Lower leg skin (tissue), 4 donors: Measurements from ENCODE around the gene TSR3. TPM values are rescaled to one million over a fixed set of nuclear protein-coding genes. Genes with fewer than 3 reads are reported as not detected.

Experiments
- DNase-seq, 2 donors: peaks; one replicate each; pipeline ENCODE4 v3.0.0-alpha.2; 2019; ENCODE audit warnings: low spot score in 2 of 2
- H3K4me3 ChIP-seq: fragments of 200-600 bp; sonication (generic); 2 replicates; pipeline ENCODE4 v1.5.1; 2017; ENCODE audit warnings: mild to moderate bottlenecking, low read depth; ENCODE audit not compliant: poor library complexity, severe bottlenecking
- CTCF ChIP-seq, 3 donors: fragments of 450-650 bp; IDR thresholded peaks; one replicate each; pipeline ENCODE4 v1.5.1; 2016; ENCODE audit warnings: antibody characterized with exemption in 3 of 3, mild to moderate bottlenecking in 3 of 3, moderate library complexity in 2 of 3
- POLR2A ChIP-seq, 2 donors: fragments of 450-650 bp; IDR thresholded peaks; one replicate each; pipeline ENCODE4 v1.6.1; 2016 to 2017; ENCODE audit warnings: antibody characterized with exemption in 2 of 2, mild to moderate bottlenecking in 1 of 2, moderate library complexity in 1 of 2
- WGBS, 2 donors: methylation state at CpG; one replicate each; pipeline ENCODE4 v1.1.5; 2018; 5-methylcytosine and 5-hydroxymethylcytosine counted together
- intact Hi-C: fragments of 100-400 bp; cut with DNase I; formaldehyde crosslinking; loops from one replicate; pipeline ENCODE4 v1.15.0; 2023; ENCODE audit warnings: low total_unique reads
- total RNA-seq, 4 donors: library from RNA; depleted of rRNA; stranded (reverse); fragments of >200 nt; gene quantifications; one replicate each; pipeline ENCODE4 v1.1.0, GENCODE V29; 2016

Gene TSR3
- total RNA-seq, 4 donors from 2014 or later, result 76.8 to 106 (median 90.5) TPM

- DNase-seq, result no peak
- TF ChIP-seq CTCF (IDR thresholded peaks at IDR 0.05), result no peak
- TF ChIP-seq POLR2A (IDR thresholded peaks at IDR 0.05), result no peak
- 2 to 3% methylated on average over 14 of the region's 14 CpGs for WGBS, 2 donors
- intact Hi-C loops, result no loop called here
- peak overlapping the region; percentile 25 for H3K4me3 ChIP-seq
These were observed 40.9 kb downstream of the TSR3 start for GRCh38 chr16:1310832-1311200.

DNA sequence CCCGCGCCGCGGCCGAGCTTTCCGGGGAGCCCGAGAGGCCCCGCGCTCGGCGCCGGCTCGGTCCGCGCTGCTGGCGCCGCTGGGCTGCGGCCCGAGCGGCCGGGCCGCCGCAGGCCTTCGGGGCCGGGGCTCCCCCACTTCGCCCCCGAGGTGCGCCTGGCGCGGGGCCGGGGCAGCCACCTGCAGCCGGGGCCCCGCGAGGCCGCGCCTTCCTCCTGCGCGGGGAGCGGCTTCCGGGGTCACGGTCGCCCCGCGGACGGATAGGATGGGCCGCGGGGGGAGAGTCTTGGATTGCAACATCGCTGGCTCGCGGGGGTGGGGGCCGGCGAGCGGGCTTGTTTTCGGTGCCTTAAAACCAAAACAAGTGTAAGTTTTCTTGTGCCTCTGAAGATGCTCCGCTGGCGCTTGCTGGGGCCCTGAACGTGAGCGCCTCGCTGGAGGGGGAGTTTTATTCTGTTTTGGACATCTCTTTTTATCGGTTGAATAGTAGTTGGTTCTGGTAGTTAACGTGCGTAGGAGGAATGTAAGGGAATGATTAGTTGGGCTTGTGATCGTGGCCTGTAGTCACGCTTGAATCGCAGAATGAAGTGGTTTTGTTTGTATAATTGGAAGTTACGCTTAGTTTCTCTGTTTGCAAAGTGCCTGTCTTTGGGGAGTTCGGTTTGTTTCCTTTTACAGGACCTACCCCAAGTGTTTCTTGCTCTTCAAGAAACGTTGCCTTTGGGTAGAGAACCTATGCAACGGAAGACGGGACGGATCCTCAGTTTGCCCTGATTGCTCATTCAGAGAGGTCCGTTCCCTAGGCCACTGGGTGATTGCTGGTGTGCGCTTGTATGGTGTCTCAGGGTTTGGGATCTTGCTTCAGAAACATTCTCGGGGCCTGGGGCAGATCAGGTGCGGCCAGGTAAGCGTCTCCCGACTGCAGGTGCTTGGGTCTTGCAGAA is 41.5 kb downstream of the TSR3 start:
- TF ChIP-seq CTCF (IDR thresholded peaks at IDR 0.05) (no peak), POLR2A (IDR thresholded peaks at IDR 0.05) (no peak)
- peak overlapping the region; percentile 25 for H3K4me3 ChIP-seq
- intact Hi-C loops, result no loop called here
- peak in 1 of 2 donors; percentile 95 for DNase-seq
- WGBS, 2 donors, result 1% methylated on average over 26 to 62 of the region's 77 CpGs

GRCh38 chr16:1308977-1309885 is 42.4 kb downstream of the TSR3 start, which contains the start of gene UBE2I:
UBE2I (plus strand) TSS chr16:1309636; CDS start chr16:1314031, 4,395 bp downstream.
- DNase-seq, result peak; percentile 96 to 99
- intact Hi-C loops, result no loop called here
- peak within 1 kb of the TSS; percentile 25 for H3K4me3 ChIP-seq
- TF ChIP-seq POLR2A (IDR thresholded peaks at IDR 0.05), result peak in 1 of 2 donors; percentile 22
- TF ChIP-seq CTCF (IDR thresholded peaks at IDR 0.05), result no peak
- WGBS, 2 donors, result 0% methylated on average over 29 to 33 of the region's 117 CpGs

DNA sequence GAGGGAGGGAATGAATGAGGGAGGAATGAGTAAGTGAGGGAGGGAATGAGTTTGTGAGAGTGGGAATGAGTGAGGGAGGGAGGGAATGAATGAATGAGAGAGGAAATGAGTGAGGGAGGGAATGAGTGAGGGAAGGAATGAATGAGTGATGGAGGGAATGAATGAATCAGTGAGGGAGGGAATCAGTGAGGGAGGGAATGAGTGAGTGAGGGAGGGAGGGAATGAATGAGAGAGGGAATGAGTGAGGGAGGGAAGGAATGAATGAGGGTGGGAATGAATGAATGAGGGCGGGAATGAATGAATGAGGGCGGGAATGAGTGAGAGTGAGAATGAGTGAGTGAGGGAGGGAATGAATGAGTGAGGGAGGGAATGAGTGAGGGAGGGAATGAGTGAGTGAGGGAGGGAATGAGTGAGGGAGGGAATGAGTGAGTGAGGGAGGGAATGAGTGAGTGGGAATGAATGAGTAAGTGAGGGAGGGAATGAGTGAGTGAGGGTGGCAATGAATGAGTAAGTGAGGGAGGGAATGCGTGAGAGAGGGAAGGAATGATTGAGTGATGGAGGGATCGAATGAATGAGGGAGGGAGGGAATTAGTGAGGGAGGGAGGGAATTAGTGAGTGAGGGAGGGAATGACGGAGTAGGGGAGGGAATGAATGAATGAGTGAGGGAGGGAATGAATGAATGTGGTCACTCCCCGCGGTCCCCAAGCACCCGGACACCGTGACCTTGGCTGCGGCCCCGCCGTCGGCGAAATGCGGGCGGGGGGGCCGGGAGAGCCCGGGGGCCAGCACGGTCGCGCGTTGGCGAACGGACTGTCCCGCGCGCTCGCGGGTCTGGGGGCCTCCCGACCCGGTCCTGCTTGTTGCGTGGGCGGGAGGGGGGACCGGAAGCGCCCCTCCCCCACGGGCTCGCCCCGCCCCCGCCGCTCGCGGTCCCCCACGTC is 43.4 kb downstream of the TSR3 start:
- DNase-seq, result no peak
- TF ChIP-seq POLR2A (IDR thresholded peaks at IDR 0.05), result no peak
- TF ChIP-seq CTCF (IDR thresholded peaks at IDR 0.05), result no peak
- WGBS, 2 donors, result 8 to 11% methylated on average over 16 to 25 of the region's 43 CpGs
- intact Hi-C loops, result no loop called here
- peak overlapping the region; percentile 19 for H3K4me3 ChIP-seq

- no peak for TF ChIP-seq POLR2A (IDR thresholded peaks at IDR 0.05)
- no peak for TF ChIP-seq CTCF (IDR thresholded peaks at IDR 0.05)
- no peak for DNase-seq
- 63 to 65% methylated on average over 4 of the region's 4 CpGs for WGBS, 2 donors
- H3K4me3 ChIP-seq, result no peak overlapping the region
- intact Hi-C loops, result no loop called here
These were observed 45.3 kb downstream of the TSR3 start for GRCh38 chr16:1306334-1306733.
